H1 (cell line): ENCODE data around the gene CIC.

Experiments used
- ATF2 ChIP-seq: IDR thresholded peaks from 2 replicates; pipeline ENCODE4 v1.6.1; 2012; ENCODE audit warnings: low read length, inconsistent platforms
- KDM4A ChIP-seq: IDR thresholded peaks from one replicate; pipeline ENCODE4 v1.7.1; 2012; ENCODE audit warnings: low read depth, mild to moderate bottlenecking, moderate library complexity, low read length, inconsistent platforms; ENCODE audit not compliant: severe bottlenecking
- RAD21 ChIP-seq, 2 experiments: IDR thresholded peaks in 1 of 2; conservative IDR thresholded peaks in 1 of 2; 2 replicates each; pipeline ENCODE4 v1.6.1; 2011; ENCODE audit warnings: low read depth in 2 of 2, low read length in 2 of 2, improper control_type of control experiment in 1 of 2, inconsistent platforms in 1 of 2, mild to moderate bottlenecking in 1 of 2, moderate library complexity in 1 of 2
- RNF2 ChIP-seq: fragments of 200-900, 300-1000 bp; sonication (generic); IDR thresholded peaks from 2 replicates; pipeline ENCODE4 v1.7.1; 2016; ENCODE audit warnings: borderline replicate concordance, low read depth, mild to moderate bottlenecking, antibody characterized with exemption, low read length; ENCODE audit not compliant: poor library complexity, severe bottlenecking; ENCODE audit errors: missing control alignments
- TAF1 ChIP-seq: IDR thresholded peaks from 2 replicates; pipeline ENCODE4 v1.6.1; 2011; ENCODE audit warnings: mild to moderate bottlenecking, low read depth, low read length
- YY1 ChIP-seq: IDR thresholded peaks from 2 replicates; pipeline ENCODE4 v1.6.1; 2011; ENCODE audit warnings: low read depth, mild to moderate bottlenecking, low read length
- TF ChIP-seq, protein P1 (sequence below), 3 experiments: IDR thresholded peaks; 1 replicate in 2 of 3; 2 replicates in 1 of 3; pipeline versions ENCODE4 v1.5.1 to v1.6.1; 2011; ENCODE audit warnings: low read length in 3 of 3, mild to moderate bottlenecking in 3 of 3, inconsistent platforms in 2 of 3, low read depth in 1 of 3, moderate library complexity in 1 of 3; ENCODE audit not compliant: insufficient read depth in 1 of 3; ENCODE audit errors: control extremely low read depth in 1 of 3

DNA sequence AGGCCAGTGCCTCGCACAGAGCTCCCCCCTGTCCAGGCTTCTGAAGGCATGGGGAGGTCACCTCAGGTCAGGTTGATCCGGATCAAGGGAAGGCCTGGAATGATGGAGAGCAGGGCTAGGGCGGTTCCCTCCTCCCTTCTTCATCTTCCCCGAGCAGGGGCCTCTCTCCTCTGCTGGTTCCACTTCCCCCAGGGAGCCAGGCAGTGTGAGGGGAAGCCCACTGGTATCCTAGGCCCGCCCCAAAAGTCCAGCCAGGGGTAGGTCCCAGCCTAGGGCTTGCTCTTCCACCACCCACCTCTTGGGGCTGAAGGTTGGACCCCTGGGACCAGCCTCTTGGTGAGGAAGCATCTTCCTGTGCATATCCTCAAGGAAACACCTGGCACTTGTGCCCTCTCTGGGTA, 16.5 kb downstream of the CIC start:
- TF ChIP-seq RNF2 (no peak), RAD21 (IDR thresholded peaks at IDR 0.05 in 1 of 2, conservative IDR thresholded peaks at IDR 0.05 in 1 of 2; ENCODE audit: low read depth in 2 of 2, low read length in 2 of 2) (no peak), YY1 (no peak), KDM4A (no peak), ATF2 (no peak), TAF1 (no peak)
- TF ChIP-seq, protein P1, sequence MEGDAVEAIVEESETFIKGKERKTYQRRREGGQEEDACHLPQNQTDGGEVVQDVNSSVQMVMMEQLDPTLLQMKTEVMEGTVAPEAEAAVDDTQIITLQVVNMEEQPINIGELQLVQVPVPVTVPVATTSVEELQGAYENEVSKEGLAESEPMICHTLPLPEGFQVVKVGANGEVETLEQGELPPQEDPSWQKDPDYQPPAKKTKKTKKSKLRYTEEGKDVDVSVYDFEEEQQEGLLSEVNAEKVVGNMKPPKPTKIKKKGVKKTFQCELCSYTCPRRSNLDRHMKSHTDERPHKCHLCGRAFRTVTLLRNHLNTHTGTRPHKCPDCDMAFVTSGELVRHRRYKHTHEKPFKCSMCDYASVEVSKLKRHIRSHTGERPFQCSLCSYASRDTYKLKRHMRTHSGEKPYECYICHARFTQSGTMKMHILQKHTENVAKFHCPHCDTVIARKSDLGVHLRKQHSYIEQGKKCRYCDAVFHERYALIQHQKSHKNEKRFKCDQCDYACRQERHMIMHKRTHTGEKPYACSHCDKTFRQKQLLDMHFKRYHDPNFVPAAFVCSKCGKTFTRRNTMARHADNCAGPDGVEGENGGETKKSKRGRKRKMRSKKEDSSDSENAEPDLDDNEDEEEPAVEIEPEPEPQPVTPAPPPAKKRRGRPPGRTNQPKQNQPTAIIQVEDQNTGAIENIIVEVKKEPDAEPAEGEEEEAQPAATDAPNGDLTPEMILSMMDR (IDR thresholded peaks at IDR 0.05; ENCODE audit: control extremely low read depth in 1 of 3, insufficient read depth in 1 of 3, low read depth in 1 of 3, low read length in 3 of 3): peak in 1 of 3 experiments; percentile 2; a peak in 1 of 4 replicates
